Muscle layer of colon (tissue), 2 donors: ENCODE results near the gene XXYLT1.
A peak's percentile ranks its signal among the peaks of the same experiment; 100 is the strongest.

Experiments used
- H3K27ac ChIP-seq: one replicate; pipeline ENCODE4 v1.7.0; 2013; ENCODE audit warnings: low read depth, mild to moderate bottlenecking, low read length, moderate library complexity
- H3K27me3 ChIP-seq, 2 donors: one replicate each; pipeline ENCODE4 v1.7.0; 2013; ENCODE audit warnings: low read length in 2 of 2, mild to moderate bottlenecking in 2 of 2; ENCODE audit not compliant: insufficient read depth in 2 of 2, control insufficient read depth in 1 of 2
- H3K36me3 ChIP-seq: one replicate; pipeline ENCODE4 v1.7.0; 2013; ENCODE audit warnings: mild to moderate bottlenecking, low read length; ENCODE audit not compliant: insufficient read depth
- H3K4me1 ChIP-seq: one replicate; pipeline ENCODE4 v1.7.0; 2013; ENCODE audit warnings: mild to moderate bottlenecking, low read length; ENCODE audit not compliant: insufficient read depth
- H3K4me3 ChIP-seq, 2 donors: one replicate each; pipeline ENCODE4 v1.7.0; 2013; ENCODE audit warnings: low read length in 2 of 2, low read depth in 1 of 2, mild to moderate bottlenecking in 1 of 2, moderate library complexity in 1 of 2
- H3K9ac ChIP-seq: one replicate; pipeline ENCODE4 v1.7.0; 2013; ENCODE audit warnings: low read length
- H3K9me3 ChIP-seq: one replicate; pipeline ENCODE4 v1.7.0; 2013; ENCODE audit warnings: mild to moderate bottlenecking, low read length
- donor health status: abdominal sarcoma.
- donor health status: Adenocarcinoma of cecum.

The XXYLT1 gene

DNA sequence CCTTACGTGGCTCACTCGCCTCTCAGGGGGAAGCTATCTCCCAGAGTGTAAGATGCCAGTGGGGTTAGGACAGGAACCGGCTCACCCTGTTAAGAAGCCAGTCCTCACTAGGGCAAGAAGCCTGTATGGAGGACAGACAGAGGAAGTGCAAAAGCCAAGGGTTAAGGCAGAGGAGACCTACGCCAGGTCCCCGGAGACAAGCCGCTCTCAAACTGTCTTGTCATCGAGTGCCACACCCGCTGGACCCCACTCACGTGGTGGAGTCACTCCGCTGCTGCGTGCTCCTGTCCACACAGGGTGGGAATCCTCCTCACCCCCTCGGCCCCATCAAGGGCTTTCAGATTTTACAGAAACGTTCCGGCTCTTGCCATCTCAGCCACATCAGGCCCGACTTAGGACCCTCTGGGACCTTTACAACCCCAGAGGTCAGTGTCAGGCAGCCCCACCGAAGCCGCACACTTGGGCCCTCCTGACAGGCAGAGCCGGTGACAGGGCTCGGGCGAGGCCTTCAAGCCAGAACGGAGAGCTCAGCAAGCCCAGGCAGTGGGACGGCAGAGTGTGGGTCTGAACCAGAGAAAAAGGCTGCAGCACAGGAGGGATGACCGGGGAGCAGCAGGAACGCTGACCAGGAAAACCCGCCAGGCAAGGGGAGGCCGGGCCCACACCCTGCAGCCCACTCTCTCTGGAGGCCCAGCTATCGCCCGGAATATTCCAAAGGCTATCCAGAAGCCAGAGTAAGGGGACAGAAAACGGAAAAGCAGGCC is 61.7 kb downstream of the XXYLT1 start:
- Histone ChIP-seq H3K27ac (peak overlapping the region; percentile 79), H3K4me3 (peak overlapping the region in 1 of 2 donors; percentile 38), H3K9me3 (no peaks in the 10 kb centered on the region), H3K27me3 (no peaks in the 10 kb centered on the region), H3K4me1 (peaks cover 44% of the 10 kb centered on the region), H3K36me3 (no peaks in the 10 kb centered on the region), H3K9ac (peak overlapping the region; percentile 44)

DNA sequence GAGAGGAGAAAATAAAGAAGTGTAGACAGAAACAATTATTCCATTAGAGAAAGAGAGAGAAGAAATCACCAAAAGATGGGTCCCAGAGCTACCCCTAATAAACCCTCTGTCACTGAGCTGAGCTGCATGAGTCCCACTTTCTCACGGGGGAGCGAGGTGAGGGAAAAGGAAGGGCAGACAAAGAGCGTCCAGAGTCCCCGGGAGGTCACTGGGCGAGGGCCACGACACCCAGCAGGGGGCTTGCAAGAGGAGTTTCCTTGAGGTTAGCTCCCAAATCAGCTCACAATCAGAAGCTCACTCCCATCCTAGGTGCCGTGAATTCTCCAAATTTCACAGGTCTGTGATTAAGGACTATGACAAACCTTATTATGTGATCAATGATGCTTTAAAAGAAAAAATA is 62.3 kb downstream of the XXYLT1 start:
- Histone ChIP-seq H3K27ac (peak overlapping the region; percentile 79), H3K36me3 (no peaks in the 10 kb centered on the region), H3K9ac (peak overlapping the region; percentile 44), H3K4me3 (no peak overlapping the region), H3K9me3 (no peaks in the 10 kb centered on the region), H3K27me3 (no peaks in the 10 kb centered on the region), H3K4me1 (peaks cover 47% of the 10 kb centered on the region)

DNA sequence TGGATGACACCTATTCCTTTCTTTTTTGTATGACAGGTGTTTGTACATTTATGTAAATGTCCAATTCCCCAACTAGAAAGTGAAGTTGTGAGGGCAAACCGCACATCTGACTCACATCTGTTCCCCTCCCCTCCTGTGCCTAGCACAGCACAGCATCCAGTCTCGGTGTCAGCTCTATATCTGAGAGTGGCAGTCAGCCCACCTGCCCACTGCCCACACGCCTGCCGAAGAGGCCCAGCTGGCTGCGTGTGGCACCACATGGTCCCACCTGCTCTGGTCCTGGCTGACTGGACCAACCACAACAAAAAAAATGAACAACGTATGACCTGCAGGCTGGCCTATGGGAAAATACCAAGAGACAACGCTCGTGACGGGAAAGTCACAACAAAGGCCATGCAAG is 62.8 kb downstream of the XXYLT1 start:
- H3K9me3 ChIP-seq, result no peaks in the 10 kb centered on the region
- no peak overlapping the region for H3K4me3 ChIP-seq
- H3K27ac ChIP-seq, result no peak overlapping the region
- no peaks in the 10 kb centered on the region for H3K36me3 ChIP-seq
- H3K9ac ChIP-seq, result no peak overlapping the region
- H3K27me3 ChIP-seq, result no peaks in the 10 kb centered on the region
- H3K4me1 ChIP-seq, result peaks cover 47% of the 10 kb centered on the region

DNA sequence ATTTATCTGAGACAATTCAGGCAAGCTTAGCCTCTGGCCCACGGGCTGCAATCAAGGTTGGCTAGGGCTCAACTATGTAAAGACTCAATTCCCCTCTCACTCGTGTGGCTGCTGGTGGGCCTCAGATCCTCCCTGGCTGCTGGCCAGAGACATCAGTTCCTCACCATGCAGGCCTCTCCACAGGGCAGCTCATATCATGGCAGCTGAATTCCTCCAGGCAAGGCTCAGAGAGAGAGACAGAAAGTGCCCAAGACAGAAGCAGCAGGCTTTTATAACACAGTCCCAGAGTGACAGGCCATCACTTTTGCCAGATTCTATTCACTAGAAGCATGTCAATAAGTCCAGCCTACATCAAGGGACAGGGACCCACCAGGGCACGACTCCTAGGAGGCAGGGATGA is 63.2 kb downstream of the XXYLT1 start:
- Histone ChIP-seq H3K4me3 (no peak overlapping the region), H3K9me3 (no peaks in the 10 kb centered on the region), H3K4me1 (peaks cover 47% of the 10 kb centered on the region), H3K9ac (no peak overlapping the region), H3K36me3 (no peaks in the 10 kb centered on the region), H3K27ac (no peak overlapping the region), H3K27me3 (no peaks in the 10 kb centered on the region)

DNA sequence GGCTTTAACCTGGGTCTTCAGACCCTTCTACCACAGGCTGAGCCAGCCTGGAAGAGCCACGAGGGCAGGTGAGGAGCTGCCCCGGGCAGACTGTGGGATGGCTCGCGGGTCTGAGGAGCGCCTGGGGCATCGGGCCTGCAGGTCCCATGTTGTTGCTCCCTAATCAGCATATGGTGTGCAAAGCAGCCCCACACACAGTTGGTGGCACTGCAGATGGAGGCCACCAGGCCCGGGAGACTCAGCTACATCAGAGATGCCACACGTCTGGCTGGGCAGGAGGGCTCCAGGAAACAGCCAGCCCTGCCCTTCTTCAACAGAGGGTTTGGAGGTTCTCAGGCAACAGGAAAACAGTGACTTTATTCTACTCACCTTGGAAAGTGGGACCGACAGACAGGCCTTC is 63.9 kb downstream of the XXYLT1 start:
- Histone ChIP-seq H3K36me3 (no peaks in the 10 kb centered on the region), H3K9me3 (no peaks in the 10 kb centered on the region), H3K4me1 (peaks cover 47% of the 10 kb centered on the region), H3K27me3 (no peaks in the 10 kb centered on the region), H3K27ac (no peak overlapping the region), H3K9ac (no peak overlapping the region), H3K4me3 (no peak overlapping the region)

DNA sequence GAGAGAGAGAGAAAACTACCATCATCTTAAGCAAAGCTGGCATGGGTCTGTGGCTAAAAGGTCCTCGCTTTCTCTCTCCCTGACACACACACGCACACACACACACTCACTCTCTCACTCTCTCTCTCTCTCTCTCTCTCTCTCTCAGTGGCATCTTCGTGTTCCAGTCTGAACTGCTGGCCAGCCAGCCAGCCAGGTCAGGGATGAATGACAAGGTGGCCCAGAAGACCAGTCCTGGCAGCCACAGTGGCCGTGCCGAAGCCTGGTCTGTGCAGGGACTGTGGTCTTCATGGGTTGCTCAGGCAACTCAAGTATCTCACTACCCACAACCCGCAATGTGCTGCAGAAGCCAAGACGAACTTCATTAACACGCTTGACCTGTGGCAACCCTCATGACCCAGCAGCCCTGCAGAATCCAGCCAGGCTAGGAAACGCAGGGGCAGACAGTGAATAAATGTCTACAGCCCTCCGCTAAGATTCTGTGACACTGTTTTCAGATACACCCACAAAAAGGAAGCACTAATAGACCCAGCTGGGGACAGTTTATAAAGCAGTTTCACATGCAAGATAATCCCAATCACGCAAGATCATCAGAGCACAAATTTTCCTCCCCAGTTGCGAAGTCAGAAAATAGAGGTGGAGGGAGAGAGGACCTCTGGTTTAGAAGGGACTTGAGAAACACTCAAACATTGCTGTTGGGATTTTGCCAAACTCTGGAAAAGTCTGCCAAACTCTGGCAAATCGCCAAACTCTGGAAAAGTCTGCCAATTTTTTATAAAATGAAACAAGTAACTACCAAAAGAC is 66.4 kb downstream of the XXYLT1 start:
- H3K36me3 ChIP-seq, result no peaks in the 10 kb centered on the region
- no peak overlapping the region for H3K9ac ChIP-seq
- H3K27me3 ChIP-seq, result no peaks in the 10 kb centered on the region
- peaks cover 30% of the 10 kb centered on the region for H3K4me1 ChIP-seq
- no peaks in the 10 kb centered on the region for H3K9me3 ChIP-seq
- peak overlapping the region; percentile 50 for H3K27ac ChIP-seq
- H3K4me3 ChIP-seq, result peak overlapping the region in 1 of 2 donors; percentile 0

DNA sequence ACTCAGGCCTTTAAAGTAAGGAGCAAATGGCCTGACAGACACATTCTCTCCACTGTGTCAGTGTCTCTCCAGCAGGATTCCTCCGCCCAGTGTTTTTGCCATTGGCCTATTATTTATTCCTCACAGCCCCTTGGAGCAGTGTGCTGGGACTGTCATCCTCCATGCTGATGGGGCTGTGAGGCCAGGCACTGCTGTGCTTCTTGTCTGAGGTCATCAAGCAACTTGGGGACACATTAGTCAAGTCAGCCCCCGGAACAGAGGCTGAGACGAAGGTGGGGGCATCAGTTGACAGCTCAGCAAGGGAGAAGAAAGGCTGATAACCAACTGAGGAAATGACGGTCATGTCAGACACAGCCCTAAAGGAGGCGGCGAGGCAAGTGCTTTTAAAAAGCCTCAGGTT is 67.4 kb downstream of the XXYLT1 start:
- H3K9me3 ChIP-seq, result no peaks in the 10 kb centered on the region
- no peak overlapping the region for H3K27ac ChIP-seq
- H3K36me3 ChIP-seq, result no peaks in the 10 kb centered on the region
- H3K27me3 ChIP-seq, result no peaks in the 10 kb centered on the region
- peaks cover 20% of the 10 kb centered on the region for H3K4me1 ChIP-seq
- no peak overlapping the region for H3K4me3 ChIP-seq
- no peak overlapping the region for H3K9ac ChIP-seq

DNA sequence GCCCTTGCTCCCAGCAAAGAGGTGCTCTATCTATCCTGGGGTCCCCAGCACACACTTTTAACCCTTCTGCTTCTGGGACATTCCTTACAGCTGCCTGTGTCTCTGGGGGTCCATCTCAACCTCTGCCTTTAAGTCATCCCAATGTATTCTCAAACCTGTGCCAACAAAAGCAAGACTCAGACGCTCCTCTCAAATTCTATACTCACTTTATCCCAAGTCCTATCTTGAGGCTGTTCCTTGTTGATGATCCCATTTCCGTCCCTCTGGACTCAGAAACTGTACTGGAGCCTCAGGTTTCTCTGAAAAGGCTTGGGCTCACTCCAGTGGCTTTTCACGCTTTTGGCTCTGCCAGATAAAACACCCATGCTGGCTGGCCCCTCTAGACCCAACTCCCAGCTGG is 69.7 kb downstream of the XXYLT1 start:
- Histone ChIP-seq H3K27ac (no peak overlapping the region), H3K27me3 (no peaks in the 10 kb centered on the region), H3K9me3 (no peaks in the 10 kb centered on the region), H3K36me3 (no peaks in the 10 kb centered on the region), H3K9ac (no peak overlapping the region), H3K4me3 (no peak overlapping the region), H3K4me1 (peaks cover 22% of the 10 kb centered on the region)

DNA sequence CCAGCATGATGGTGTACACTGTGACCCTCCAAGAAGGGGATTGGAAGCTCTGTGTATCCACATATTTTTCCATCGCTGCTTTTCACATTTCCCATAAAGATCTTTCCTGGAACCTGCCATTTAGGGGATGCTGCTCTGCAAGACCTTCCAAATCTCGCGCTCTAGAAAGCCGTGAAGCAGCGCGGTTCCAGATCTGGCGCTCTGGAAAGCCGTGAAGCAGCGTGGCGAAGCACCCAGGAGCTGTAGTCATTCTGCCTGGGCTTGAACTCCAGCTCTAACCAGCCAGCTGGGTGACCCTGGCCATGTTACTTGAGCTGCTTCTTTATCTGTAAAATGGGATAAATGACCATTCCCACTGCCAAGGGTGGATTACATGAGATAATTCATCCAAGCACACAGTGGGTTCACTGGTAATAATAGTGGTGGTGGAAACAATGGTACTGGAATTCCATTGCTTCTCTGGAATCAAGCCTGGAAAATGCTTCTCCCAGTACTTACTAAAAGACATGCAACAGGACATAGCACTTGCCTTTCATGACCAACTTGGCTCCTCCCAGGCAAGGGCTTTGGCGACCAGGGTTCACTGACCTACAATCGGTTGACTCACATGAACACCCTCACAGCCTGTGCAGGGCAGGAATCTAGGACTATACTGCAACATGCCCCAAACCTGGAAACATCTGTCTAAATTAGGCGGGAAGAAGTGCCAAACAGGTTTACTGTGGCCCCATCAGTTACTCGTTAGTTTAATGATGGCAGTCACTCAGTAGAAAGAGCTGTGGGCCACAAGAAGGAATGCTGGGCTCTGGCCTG is 70.7 kb downstream of the XXYLT1 start:
- Histone ChIP-seq H3K9ac (no peak overlapping the region), H3K4me3 (no peak overlapping the region), H3K9me3 (no peaks in the 10 kb centered on the region), H3K27ac (no peak overlapping the region), H3K36me3 (no peaks in the 10 kb centered on the region), H3K27me3 (no peaks in the 10 kb centered on the region), H3K4me1 (peaks cover 27% of the 10 kb centered on the region)

DNA sequence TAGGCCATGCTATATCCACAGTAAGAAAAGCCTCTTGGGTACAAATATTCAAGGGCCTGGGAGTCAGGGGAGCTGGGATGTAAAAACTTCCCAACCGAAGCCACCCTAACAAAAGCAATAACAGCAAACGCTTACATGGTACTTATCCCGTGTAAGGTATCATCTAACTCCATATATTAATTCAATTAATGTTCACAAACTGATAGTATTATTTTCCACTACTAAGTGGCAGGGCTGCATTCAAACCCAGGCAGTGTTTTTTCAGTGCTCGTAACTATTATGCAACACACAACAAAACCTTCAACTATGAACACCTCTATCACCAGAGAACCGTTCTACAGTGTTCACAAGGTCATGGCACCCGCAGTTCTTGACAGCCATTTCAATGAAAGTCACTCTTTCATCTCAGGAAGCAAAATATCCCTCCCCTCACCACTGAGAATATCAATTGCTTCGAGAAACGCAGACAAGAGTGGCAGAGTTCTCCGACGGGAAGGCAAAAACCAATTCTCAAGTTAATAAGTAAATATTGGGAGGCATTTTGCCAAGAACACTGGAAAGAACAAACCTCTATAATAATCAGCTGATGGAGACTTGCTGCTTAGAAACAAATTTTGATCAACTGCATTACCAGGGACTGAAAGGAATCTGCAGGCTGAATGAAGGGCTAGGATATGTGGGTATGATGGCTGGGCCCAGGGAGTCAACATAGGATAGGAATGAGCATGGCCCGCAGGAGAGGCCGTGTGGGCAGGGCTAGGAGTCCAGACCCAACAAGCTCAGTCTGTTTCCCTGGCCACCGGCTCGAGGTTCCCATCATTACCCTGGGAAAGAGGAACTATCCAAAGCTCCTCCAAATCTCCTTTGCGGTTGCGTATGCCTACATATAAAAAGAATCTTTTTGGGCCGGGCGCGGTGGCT is 72.3 kb downstream of the XXYLT1 start:
- H3K4me1 ChIP-seq, result peaks cover 15% of the 10 kb centered on the region
- no peak overlapping the region for H3K27ac ChIP-seq
- no peak overlapping the region for H3K9ac ChIP-seq
- no peaks in the 10 kb centered on the region for H3K27me3 ChIP-seq
- H3K36me3 ChIP-seq, result no peaks in the 10 kb centered on the region
- no peak overlapping the region for H3K4me3 ChIP-seq
- H3K9me3 ChIP-seq, result no peaks in the 10 kb centered on the region
